ENCODE measurements around the gene MRPL14.

Gene MRPL14

DNA sequence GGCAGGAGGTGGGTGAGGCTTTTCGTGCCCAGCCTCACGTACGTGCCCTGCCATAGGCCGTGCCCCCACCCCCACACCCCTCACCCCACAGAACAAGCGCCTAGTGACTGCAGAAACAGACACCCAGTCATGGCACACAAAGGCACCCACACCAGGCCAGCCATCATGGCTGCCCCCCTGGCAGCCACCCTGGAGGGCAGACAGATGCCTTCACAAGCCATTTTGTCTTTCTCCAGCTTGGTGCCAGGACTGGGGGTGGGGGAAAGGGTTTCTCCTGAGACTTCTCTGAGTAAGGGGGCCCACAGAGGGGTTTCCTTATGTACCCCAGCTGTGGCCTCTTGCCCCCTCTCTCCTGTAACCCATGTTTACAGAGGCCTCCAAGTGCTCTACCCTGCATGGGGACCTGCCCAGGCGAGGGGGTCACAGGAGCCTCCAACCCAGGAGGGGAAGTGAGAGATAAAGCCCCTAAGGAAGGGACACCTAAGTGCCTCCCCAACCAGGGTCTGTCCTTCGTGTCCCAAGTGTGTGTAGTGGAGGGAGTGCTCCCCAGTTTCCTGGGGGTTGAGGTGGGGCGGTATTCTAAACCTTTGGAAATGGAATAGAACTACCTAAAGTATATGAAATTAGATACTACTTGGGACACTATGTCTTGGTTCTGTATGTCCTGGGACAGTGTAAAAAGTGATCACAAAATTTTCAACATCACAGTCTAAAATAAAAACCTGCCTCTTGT, 49.9 kb downstream of the MRPL14 start:
- no peak for DNase-seq

DNA sequence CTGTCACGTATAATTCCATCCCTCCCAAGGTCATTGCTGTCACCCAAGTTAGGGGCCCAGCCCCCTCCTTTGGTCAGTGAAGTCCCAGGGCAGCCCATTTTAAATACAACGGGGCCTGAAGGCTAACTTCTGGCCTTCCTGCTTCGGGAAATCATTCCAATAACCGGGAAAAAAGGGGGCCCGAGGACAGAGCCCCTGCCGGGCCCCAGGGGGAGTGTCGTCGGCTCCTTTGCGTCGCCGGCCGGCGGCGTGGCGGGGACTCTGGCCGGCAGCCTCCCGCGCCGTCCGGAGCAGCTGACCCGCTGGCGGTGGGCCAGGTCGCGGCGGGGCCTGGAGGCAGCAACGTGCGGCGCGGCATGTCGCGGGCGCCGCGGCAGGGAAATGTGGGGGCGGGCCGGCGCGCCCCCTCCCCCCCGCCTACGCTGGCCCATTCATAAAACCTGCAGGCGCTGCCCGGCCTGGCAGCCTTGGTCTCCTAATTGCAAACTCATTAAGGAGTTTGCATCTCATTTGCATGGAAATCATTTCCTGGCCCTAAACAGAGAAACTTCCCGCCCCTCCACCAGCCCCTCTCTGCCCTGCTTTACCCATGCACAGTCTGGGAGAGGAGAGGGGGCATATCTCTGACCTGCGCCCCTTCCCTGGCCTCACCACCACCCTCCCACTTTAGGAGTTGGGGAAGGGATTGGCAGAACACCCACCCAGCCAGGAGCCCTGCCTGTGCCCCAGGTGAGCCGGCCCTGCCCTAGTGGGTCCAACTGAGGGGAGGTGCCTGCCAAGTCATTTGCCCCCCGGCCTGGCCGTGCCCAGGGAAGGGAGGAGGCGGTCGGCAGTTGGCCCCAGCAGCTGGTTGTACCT, 50.7 kb downstream of the MRPL14 start:
- no peak for DNase-seq

DNA sequence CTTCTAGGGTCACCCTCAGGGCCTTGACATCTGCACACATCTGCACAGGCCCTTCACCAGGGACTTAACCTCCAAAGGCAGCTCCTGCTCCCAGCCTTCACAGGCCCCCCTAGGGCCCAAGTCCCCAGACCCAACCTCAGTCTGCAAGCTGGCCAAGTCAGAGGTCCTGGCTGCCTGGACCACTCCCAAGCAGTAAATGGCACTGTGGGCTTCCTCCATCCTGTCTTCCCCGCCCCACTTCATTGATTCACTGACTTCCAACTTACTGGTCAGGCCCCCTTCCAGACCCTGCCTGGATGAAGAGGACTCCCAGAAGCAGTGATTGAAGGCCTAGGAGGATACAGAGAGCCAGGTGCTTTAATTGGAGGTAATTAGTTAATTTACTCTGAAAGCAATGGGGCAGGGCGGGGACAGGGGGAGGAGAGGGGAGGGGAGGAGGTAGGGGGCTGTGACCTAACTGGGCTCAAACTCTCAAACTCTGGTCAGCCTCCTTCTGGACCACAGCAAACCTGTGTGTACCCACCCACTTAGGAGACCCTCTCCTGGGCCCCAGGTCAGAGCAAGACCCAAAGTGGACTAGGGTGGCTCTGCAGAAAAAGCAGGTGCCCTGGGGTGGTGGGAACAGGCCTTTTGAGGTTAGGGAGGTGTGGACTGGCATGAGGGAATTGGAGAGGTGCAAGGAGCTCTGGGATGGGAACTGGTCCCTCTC, 51.5 kb downstream of the MRPL14 start:
- no peak for DNase-seq

DNA sequence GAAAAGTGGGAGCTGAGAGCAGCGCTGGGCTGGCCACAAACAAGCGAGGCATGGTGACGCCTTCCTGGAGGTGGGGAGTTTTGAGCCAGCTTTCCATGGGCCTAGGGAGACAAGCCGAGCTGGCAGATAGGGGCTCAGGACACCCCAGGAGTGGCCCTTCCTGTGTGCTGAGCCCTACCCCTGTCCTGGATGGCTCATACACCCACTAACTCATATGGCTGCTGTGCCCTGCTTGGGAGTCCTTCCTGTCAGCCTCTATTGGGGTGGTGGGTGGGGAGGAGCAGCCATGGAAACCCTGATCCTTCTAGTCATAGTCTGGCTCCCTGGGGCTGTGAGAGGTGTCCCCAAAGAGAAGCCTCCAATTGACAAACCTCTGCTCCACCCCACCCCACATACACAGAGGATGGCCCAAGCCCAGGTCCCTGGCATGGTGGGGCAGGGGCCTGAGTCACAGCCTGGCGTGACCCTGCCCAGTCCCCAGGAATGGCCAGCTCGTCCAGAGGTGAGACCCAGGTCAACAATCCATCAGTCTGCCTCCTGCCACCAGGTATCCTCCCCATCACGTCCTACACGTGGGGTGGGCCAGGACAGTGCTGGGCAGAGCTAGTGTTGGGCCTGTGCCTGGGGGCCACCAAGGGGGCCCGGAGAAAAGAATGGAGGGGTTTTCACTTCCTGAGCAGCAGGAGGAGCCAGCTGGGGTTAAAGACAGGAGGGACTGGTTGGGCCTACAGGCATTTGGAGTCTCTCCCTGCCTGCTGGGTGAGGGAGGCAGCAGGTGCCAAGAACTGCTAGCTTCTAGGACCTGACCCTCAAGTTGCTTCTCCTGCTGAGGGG, 52.2 kb downstream of the MRPL14 start:
- no peak for DNase-seq

DNA sequence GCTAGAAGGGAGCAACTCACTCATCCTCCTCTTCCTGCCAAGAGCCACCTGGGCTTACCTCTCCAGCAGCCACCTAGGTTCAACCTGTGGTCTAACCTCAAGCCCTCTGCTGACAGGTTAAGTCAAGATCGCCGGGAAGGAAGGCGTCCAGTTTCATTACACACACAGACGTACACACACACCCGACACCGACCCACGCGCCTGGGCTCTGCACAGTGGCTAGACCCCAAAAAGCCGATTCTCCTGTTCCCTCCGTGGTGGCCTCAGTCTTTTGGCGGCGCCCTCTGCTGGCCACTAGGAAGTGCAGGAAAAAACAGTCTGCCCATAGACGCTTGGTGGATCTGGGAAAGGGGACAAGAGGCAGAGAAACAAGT, 52.8 kb downstream of the MRPL14 start:
- DNase-seq: no peak

DNA sequence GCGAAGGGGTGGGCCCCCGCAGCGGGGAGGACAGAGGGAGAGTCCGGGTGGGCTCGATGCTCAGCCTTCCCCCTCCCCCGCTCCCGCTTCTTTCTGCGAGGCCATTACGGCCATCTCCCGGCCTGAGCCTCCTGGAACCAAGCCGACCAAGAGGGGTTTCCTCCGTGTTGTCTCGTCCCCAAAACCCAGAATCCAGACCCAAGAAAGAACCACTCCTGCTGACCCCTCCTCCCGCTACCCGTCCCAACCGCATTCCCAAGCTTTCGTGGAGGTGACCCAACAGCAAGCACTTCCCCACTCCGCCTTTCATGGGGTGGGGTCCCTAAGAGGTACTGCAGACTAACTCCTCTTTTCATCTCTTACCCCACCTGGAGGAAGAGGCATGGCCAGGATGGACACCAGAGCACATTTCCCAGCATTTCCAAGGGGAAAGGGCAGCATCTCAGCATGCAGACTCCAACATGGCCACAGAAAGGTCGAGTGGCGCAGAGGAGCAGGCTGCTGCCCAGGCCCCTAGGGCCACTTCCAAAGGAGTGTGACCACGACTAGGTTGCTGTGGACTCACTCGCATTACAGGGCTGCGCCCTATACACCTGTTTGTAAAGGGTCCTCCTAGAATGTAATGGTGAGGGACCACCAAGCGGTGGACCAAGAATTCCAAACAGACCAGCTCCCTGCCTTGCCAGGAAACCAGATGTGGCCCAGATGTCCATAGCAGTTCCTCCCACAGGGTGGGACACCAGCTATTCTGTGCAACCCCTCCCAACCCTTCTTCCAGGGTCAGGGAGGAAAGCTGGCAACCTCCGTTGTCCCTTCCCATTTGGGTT, 53.4 kb downstream of the MRPL14 start:
- DNase-seq: no peak

DNA sequence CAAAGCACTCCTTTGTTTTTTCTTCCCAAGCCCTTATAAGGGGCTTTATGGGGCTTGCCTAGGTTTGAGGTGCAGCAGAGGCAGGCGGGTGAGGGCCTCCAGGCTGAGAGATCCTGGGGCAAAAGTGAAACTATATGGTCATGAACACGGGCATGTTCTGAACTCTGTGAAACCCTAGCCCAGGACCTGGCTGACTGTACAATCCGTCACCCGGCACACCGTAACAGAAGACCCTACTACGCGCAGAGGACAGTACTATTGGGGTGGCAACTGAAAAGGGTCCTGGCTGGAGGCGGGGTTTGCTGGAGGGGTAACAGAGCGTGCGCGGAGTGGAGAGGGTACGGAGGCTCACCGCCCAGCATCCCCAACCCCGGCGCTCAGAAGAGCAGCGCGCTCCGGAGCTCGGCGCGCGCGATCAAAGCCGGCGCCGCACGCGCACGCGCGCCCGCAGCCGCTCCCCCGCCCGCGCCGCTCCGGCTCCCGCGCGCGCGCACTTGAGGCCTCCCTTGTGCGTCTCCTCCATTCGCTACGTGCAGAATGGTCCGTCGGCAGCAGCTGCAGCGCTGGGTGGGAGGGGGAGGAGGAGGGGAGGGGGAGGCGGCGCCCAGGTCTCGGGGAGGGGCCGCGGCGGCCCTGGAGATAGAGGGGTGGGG, 54.2 kb downstream of the MRPL14 start:
- no peak for DNase-seq

DNA sequence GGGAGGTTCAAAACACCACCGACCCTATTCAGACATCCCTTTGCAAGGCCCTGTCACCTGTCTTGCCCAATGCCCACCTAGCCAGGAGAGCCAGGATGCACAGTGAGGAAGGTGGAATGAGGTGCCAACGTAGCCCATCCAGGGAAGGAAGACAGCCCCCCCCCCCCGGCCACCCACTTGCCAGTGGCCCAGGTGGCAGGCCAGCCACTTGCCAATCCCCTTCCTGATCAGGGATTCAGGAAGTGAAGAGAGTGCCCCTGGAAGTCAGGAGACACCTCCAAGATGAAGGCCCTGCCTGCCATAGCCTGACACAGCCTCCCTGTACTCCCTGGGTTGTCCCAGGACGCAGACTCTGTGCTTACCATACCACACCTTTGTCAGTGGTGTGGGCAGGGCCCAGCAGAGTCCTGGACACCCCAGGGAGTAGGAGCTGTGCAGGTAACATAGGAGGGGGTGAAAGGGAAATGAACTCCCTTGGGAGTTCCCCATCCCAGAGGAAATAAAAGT, 54.7 kb downstream of the MRPL14 start:
- DNase-seq: no peak

DNA sequence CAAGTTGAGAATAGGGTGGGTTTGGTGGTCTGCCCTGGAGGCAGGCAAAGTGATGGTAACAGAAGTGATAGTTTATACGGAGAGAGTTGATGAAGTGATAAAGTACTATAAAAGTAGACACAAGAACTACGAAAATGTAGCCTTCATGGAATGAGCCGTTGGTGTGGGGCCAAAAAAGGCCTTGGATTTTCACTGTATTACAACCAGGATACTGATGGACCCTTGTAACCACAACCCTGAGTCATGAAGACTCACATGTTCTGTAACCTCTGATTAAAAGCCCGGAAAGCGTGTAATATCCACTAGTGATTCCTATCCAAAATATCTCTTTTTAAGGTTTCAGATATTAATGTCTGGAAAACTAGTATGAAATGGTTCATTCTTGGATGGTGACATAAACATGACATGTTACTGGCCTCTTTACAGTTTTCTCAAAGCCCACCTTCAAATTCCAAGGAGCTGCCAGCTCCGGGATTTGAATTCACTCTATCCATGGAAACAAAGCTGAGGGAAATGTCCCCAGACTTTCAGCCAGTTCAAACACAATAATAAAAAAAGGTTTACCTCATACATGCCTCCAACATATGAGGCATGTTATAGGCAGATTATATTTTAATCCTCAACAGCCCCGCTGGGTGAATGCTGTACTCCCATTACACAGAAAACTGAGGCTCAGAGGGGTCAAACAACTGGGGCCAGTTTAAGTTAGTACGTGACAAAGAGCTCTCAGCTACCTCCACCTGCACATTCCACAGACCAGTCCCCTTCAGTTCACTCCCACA, 55.4 kb downstream of the MRPL14 start:
- no peak for DNase-seq

DNA sequence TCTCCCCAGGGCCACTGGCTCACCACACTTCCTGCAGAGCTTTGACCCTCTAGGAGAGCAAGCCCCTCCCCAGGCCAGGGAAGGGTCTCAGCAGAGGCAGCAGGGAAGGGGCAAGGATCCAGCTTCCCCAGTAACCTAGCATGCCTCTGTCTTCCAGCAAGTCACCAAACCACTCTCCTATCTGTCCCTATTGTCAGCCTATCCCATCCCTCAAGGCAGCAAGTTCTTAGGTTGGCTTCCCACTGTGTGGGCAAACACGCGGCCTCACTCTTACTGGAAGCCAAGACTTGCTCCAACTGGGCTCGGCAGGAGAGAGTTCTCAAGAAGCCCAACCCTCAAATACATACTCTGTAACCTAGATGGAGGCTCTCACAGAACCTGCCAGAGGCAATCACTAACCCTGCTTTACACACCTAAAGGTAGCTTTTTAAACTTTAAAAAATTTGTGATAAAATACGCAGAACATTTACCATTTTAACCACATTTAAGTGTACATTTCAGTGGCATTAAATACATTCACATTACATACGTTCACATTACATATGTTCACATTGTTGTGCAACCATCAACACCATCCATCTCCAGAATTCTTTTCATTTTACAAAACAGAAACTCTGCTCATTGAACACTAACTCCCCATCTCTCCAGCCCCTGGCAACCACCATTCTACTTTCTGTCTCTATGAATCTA, 58.5 kb downstream of the MRPL14 start:
- no peak for DNase-seq

DNA sequence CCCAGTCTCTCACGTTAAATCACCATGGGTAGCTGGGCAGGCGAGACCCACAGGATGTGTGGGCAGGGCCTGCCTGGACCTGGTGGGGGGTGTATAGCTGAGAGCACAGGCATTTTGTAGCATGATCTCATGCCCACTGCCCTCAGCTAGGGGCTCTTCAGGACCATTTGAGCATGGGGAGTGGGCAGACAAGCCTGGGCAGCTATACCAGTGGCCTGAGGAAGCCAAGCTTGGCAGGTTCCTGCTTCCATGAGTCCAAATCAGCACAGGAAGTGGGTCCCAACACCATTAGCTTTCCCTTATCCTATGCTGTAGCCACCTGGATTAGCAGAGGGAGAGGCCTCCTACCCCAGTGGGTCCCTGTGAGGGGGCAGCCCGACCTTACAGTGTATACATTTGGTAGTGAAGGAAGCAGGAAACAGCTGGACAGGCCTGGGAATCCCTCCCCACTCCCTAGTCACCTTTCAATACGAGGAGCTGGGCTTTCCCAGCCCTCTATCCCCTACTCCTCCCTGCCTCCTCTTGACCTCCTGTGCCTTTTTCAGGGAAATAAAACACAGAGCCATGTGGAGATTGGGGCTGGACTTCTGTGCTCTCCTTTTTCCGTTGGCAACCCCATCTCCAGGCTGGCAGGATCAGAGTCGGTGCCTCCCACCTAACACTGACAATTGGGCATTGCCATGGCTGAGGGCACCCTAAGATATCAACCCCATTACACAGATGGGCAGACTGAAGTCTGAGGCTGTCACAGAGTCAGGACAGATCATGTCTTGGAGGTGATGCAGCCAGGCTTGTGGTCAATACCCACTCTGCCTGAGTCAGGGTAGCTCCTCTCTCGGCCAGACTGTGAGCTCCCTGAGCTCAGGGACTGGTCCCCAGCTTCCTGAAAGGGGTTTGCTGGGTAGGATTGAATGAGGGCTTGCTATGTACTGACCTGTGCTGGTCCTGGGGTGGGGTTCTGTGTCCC, 59.8 kb downstream of the MRPL14 start:
- DNase-seq: no peak

DNA sequence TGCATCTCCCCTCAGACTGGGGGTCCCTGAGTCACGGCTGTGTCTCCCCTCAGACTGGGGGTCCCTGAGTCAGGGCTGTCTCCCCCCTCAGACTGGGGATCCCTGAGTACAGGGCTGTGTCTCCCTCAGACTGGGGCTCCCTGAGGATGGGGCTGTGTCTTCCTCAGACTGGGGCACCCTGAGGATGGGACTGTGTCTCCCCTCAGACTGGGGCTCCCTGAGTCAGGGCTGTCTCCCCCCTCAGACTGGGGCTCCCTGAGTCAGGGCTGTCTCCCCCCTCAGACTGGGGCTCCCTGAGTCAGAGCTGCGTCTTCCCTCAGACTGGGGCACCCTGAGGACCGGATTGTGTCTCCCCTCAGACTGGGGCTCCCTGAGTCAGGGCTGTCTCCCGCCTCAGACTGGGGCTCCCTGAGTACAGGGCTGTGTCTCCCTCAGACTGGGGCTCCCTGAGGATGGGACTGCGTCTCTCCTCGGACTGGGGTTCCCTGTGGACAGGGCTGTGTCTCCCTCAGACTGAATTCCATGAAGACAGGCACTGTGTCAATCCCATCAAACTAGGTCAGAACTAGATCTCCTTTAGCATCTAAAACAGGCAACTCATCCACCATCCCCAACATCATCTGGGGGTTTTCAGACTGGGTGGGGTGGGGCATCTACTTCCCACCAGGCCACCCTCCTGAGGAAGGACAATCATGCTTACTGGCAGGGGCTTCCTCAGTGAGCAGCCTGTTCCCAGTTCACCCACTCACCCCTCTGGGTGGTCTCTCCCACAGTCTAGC, 60.7 kb downstream of the MRPL14 start:
- DNase-seq: no peak

DNA sequence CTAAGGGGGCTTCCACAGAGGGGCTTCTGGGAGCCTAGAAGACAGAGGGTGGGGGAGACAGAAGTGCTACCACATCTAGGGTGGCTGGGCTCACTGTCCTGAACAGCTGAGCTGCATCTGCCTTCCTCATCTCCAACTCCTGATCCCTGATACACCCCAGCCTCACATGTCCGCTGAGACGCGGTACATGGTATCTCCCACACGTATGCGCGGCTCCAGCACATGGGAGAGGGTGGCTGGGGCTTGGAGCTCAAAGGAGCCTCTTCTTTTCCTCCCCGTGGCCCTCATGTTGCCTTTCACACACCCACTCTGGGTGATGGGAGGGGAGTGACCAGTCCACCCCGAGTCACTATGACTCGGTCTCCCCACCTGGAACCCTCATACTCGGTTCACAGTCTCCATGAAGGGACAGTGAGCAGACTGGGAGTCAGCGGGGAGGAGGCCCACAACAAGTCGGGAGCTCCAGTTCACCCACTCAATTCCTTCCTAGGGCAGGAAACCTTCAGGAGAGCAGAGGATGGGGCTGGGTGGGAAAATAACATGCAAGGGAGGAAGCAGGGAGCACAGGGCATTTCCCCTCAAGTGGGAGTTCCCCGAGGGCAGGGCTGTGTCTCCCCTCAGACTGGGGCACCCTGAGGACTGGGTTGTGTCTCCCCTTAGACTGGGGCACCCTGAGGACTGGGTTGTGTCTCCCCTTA, 61.7 kb downstream of the MRPL14 start:
- no peak for DNase-seq

DNA sequence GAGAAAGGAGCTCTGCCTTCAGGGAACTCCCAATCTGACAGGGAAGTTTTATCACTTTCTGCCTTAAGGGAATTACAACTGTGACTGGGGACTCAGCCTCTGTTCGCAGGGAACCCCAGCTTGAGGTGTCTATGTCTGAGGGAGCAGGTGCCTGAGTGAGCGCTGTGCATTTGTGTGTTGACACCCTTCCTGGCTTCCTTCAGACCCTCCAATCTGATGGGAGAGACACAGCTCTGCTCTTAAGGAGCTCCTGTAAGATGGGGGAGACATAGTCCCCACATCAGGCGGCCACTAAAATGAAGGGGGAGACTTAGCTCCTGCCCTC, 62.3 kb downstream of the MRPL14 start:
- no peak for DNase-seq

DNA sequence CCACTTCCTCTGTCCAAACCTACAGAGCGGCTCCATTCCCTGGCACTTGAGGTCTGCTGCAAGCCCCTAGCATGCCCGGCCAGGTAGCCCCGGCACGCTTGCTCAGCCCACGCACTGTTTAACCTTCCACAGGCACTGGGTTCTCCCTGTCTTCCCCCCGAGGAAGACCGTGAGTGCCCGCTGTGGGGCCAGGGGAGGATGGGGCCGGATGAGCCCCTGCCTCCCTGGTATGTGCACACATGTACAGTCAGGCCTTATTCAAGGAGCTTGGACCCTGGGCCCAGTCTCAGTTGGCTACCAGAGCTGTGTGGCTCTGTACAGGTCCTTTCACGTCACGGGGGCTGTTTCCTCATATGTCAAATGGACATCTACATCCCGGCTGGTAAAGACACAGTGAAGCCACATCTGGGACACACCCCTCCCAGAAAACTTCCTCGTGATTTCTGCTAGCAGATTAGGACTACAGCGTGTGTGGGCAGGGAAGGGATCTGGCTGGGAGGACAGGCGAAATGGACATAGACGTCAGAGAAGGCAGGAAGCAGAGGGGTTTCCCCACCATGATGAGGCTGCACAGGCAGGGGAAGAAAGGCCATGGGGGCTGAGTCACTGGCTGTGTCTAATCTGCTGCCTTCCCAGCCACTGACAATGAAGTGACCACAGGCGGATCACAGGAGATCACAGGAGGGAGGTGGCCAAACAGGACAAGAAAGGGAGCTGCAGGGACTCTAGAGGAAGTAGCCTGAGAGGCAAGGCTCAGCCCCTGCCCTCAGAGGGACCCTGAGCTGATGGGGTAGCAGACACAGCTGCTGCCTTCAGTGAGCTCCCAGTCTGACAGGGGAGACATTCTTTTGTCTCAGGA, 62.9 kb downstream of the MRPL14 start:
- no peak for DNase-seq

DNA sequence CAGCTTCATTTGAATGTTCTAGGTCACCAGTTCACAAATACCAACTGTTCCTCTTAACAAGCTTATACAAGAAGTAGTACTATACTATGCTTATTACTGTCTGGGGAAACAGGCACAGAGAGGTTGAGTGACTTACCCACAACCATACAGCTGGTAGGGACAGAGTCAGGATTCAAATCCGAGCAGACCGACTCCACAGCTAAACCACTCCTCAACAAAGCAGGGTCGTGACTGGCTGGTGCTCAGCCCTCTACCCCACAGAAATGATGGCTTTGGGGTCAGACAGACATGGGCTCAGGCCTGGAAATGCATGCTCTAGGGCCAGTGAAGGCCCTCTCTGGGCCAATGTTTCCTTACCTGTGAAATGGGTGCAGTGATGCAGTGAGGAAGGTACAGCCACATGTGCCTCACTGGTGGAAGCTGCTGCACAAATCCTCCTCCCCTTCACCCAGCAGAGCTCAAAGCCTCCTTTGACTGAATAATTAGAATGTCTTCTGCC, 63.6 kb downstream of the MRPL14 start:
- DNase-seq: no peak

All from NCI-H2171 (cell line).